ENCODE measurements around the gene TOMM70. TPM values are rescaled to one million over a fixed set of nuclear protein-coding genes. Genes with fewer than 3 reads are reported as not detected.

Gene TOMM70
- total and polyA plus RNA-seq, 10 of the 15 experiments (the other 5 are each of a cell fraction or from before 2014, with no cell fraction given): 12.7 to 64.1 (median 41.3) TPM

DNA sequence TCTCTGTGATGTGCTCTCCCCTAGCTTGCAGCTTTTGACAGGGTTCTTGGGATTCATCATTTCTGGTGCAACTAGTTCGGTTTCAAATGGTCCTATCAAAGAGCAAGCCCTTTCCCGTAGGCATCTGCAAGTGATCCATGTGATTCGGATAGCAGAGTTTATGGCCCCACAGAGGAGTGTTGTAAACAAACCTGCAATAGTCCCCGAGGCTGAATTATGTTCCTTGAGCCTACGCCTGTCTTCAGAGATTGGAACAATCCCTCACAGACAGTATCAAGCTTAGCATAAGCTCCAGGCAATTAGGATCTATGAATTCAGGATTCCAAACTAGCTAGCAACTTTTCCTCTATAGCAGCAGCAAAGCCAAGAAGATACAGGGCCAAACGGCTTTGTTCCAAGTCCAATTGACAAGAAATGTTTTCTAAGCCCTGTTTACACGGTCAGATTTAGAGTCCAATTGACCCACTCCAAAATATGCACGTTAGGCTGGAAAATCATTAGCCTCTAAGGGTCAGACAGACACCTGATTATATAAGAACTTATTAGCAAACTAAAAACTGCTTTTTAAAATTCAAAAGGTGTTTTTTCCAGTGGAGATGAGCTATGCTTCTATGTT is 25.3 kb upstream of the TOMM70 start:
- Histone ChIP-seq H4K20me1 (ENCODE audit: control insufficient read depth, insufficient read depth) (no peaks in the 10 kb centered on the region), H2AFZ (ENCODE audit: control insufficient read depth, low read depth, low read length) (no peak overlapping the region), H3K9ac (ENCODE audit: control insufficient read depth, insufficient read depth, low read length) (no peak overlapping the region), H3K4me2 (ENCODE audit: control insufficient read depth, insufficient read depth) (no peak overlapping the region), H3K9me3 (replicated peaks; ENCODE audit: control insufficient read depth, insufficient read depth, low read length) (no peaks in the 10 kb centered on the region), H3K4me3 (no peak overlapping the region), H3K4me1 (ENCODE audit: control insufficient read depth, insufficient read depth, low read length) (no peaks in the 10 kb centered on the region), H3K27me3 (replicated peaks in 1 of 2; ENCODE audit: control insufficient read depth in 2 of 2, insufficient read depth in 2 of 2, low read length in 1 of 2) (no peaks in the 10 kb centered on the region), H3K79me2 (ENCODE audit: control insufficient read depth, insufficient read depth, low read length) (no peaks in the 10 kb centered on the region), H3K27ac (ENCODE audit: control insufficient read depth, insufficient read depth) (no peak overlapping the region), H3K36me3 (ENCODE audit: control insufficient read depth in 2 of 2, insufficient read depth in 2 of 2, low read length in 1 of 2) (no peaks in the 10 kb centered on the region)
- WGBS (ENCODE audit: insufficient coverage, insufficient replicate concordance, low lambda C conversion rate, missing lambda C conversion rate): 46% methylated on average over 8 of the region's 8 CpGs
- no peak for DNase-seq (ENCODE audit: low read depth, low spot score)
- in situ Hi-C loops (cut with MboI) (no loop called here), intact Hi-C loops (cut with micrococcal nuclease; ENCODE audit: unreplicated experiment) (no loop called here)
- SMC1A ChIA-PET (ENCODE audit: uncharacterized antibody, unreplicated experiment): interaction anchor here (0.5 to 1.3 kb wide), 4 partner anchors 13 to 920 kb away, joined by 3 read pairs; no protein-coding TSS in a partner anchor
- ATAC-seq: no peak
- BruUV-seq (replicated peaks): no TSS peak
- RAD21 ChIA-PET (ENCODE audit: unreplicated experiment): interaction anchor here (1.5 kb wide), 1 partner anchor 13 kb away, joined by 3 read pairs; no protein-coding TSS in a partner anchor
- CTCF ChIA-PET: interaction anchor here (1.7 kb wide), 1 partner anchor 13 kb away, joined by 4 read pairs; no protein-coding TSS in a partner anchor
- FAIRE-seq: no peak
- POLR2A ChIA-PET: interaction anchor here (1.3 kb wide), 1 partner anchor 25 kb away, joined by 4 read pairs; the partner anchor contains the start of genes LNP1 and TOMM70
- TF ChIP-seq, protein P1, sequence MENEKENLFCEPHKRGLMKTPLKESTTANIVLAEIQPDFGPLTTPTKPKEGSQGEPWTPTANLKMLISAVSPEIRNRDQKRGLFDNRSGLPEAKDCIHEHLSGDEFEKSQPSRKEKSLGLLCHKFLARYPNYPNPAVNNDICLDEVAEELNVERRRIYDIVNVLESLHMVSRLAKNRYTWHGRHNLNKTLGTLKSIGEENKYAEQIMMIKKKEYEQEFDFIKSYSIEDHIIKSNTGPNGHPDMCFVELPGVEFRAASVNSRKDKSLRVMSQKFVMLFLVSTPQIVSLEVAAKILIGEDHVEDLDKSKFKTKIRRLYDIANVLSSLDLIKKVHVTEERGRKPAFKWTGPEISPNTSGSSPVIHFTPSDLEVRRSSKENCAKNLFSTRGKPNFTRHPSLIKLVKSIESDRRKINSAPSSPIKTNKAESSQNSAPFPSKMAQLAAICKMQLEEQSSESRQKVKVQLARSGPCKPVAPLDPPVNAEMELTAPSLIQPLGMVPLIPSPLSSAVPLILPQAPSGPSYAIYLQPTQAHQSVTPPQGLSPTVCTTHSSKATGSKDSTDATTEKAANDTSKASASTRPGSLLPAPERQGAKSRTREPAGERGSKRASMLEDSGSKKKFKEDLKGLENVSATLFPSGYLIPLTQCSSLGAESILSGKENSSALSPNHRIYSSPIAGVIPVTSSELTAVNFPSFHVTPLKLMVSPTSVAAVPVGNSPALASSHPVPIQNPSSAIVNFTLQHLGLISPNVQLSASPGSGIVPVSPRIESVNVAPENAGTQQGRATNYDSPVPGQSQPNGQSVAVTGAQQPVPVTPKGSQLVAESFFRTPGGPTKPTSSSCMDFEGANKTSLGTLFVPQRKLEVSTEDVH (IDR thresholded peaks at IDR 0.05; ENCODE audit: low read depth, partially characterized antibody): no peak
- TF ChIP-seq CBFB (IDR thresholded peaks at IDR 0.05; ENCODE audit: low read depth): no peak
- no peak for TF ChIP-seq ZNF24 (IDR thresholded peaks at IDR 0.05)
- no peak for TF ChIP-seq TAF1 (IDR thresholded peaks at IDR 0.05; ENCODE audit: borderline replicate concordance, low read depth, low read length)
- TF ChIP-seq HCFC1 (IDR thresholded peaks at IDR 0.05; ENCODE audit: low read length): no peak
- TF ChIP-seq, protein P2, sequence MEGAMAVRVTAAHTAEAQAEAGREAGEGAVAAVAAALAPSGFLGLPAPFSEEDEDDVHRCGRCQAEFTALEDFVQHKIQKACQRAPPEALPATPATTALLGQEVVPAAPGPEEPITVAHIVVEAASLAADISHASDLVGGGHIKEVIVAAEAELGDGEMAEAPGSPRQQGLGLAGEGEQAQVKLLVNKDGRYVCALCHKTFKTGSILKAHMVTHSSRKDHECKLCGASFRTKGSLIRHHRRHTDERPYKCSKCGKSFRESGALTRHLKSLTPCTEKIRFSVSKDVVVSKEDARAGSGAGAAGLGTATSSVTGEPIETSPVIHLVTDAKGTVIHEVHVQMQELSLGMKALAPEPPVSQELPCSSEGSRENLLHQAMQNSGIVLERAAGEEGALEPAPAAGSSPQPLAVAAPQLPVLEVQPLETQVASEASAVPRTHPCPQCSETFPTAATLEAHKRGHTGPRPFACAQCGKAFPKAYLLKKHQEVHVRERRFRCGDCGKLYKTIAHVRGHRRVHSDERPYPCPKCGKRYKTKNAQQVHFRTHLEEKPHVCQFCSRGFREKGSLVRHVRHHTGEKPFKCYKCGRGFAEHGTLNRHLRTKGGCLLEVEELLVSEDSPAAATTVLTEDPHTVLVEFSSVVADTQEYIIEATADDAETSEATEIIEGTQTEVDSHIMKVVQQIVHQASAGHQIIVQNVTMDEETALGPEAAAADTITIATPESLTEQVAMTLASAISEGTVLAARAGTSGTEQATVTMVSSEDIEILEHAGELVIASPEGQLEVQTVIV (IDR thresholded peaks at IDR 0.05; ENCODE audit: borderline replicate concordance, partially characterized antibody): no peak
- TF ChIP-seq, protein P3, sequence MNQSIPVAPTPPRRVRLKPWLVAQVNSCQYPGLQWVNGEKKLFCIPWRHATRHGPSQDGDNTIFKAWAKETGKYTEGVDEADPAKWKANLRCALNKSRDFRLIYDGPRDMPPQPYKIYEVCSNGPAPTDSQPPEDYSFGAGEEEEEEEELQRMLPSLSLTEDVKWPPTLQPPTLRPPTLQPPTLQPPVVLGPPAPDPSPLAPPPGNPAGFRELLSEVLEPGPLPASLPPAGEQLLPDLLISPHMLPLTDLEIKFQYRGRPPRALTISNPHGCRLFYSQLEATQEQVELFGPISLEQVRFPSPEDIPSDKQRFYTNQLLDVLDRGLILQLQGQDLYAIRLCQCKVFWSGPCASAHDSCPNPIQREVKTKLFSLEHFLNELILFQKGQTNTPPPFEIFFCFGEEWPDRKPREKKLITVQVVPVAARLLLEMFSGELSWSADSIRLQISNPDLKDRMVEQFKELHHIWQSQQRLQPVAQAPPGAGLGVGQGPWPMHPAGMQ (IDR thresholded peaks at IDR 0.05; ENCODE audit: borderline replicate concordance): no peak
- no peak for TF ChIP-seq NFIC (IDR thresholded peaks at IDR 0.05; ENCODE audit: low read depth, low read length)
- no peak for TF ChIP-seq NRF1 (conservative IDR thresholded peaks at IDR 0.05; ENCODE audit: low read depth, low read length)
- TF ChIP-seq EED (IDR thresholded peaks at IDR 0.05; ENCODE audit: low read depth): no peak
- TF ChIP-seq WRNIP1 (IDR thresholded peaks at IDR 0.05; ENCODE audit: borderline replicate concordance, low read depth, low read length): no peak
- TF ChIP-seq, protein P4, sequence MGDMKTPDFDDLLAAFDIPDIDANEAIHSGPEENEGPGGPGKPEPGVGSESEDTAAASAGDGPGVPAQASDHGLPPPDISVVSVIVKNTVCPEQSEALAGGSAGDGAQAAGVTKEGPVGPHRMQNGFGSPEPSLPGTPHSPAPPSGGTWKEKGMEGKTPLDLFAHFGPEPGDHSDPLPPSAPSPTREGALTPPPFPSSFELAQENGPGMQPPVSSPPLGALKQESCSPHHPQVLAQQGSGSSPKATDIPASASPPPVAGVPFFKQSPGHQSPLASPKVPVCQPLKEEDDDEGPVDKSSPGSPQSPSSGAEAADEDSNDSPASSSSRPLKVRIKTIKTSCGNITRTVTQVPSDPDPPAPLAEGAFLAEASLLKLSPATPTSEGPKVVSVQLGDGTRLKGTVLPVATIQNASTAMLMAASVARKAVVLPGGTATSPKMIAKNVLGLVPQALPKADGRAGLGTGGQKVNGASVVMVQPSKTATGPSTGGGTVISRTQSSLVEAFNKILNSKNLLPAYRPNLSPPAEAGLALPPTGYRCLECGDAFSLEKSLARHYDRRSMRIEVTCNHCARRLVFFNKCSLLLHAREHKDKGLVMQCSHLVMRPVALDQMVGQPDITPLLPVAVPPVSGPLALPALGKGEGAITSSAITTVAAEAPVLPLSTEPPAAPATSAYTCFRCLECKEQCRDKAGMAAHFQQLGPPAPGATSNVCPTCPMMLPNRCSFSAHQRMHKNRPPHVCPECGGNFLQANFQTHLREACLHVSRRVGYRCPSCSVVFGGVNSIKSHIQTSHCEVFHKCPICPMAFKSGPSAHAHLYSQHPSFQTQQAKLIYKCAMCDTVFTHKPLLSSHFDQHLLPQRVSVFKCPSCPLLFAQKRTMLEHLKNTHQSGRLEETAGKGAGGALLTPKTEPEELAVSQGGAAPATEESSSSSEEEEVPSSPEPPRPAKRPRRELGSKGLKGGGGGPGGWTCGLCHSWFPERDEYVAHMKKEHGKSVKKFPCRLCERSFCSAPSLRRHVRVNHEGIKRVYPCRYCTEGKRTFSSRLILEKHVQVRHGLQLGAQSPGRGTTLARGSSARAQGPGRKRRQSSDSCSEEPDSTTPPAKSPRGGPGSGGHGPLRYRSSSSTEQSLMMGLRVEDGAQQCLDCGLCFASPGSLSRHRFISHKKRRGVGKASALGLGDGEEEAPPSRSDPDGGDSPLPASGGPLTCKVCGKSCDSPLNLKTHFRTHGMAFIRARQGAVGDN (IDR thresholded peaks at IDR 0.05): no peak
- no peak for TF ChIP-seq SREBF1 (IDR thresholded peaks at IDR 0.05; ENCODE audit: low read length)
